HG02678 (cell line): Measurements from ENCODE around the gene GULP1.

Experiments used
- ATAC-seq: cut with Tn5 transposase; IDR thresholded peaks from one replicate; pipeline ENCODE4 v1.9.1; 2021; ENCODE audit warnings: mild to moderate bottlenecking, moderate library complexity; ENCODE audit not compliant: unreplicated experiment

The GULP1 gene

DNA sequence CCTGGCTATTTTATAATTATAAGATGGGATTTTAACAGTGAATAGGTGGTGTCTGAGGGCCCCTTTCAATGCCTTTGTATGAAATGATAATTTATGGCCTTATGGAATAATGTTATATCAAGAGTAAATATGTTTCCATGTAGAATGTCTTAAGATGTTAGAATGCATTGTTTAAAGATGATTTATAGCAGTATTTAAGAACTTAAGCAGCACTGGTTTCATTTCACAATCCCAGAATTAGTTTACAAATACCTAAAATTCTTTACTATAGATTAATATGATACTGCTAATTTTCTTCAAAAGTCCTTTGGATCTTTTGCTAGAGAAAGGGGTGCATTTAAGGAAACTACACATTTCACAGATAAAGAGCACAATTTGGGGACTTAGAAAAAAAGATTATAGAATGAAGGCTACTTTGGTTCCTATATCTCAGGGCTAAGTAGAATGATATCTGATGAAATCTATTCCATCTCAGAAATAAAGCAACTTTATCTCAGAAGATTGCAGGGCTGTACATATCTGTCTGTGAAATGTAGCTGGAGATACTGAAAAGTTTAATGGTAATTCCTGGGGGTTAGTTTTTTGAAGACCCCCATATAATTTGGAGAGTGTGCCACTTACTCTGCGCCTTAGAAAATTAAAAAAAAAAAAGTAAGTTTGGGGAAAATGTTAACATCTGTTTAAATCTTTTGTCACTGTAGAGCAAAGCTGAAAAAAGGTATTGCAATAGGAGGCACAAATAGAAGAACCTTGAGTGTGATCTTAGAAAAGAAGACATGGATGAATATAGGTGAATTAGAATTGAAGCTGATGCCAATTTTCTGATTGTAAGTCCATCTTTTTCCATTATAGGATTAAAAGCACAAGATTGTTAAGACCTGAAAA is 123.4 kb downstream of the GULP1 start:
- ATAC-seq: no peak

DNA sequence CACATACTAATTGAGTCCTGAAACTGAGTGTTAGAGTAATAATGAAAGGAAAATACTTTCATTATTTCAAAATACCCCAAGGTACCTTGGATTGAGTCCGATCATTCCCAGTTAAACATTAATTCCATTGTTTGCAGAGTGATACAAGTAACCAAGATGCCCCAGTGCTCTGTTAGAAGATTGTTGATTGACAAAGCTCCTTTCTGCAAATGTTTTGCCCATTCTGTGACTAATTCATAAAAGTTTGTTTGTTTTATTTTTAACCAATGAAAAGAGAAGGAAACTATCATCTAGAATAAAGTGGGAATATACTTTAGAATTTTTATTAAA is 124.0 kb downstream of the GULP1 start:
- no peak for ATAC-seq

DNA sequence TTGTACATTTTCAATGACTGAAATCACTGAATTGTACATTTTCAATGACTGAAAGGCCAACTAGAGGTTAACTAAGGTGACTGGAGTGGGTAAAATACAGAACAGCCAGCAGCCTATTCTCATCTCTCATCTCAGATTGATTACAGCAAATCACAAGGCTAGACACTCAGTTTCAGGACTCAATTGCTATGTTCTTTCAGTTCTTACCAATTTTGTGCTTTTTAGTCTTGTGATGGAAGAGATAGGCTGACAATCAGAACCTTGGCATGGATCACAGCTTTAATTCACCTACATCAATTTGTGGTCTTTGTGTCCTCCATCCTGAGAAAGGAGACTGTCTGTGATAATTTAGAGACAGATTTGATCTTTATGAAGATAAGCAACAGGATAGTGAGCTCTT is 124.7 kb downstream of the GULP1 start:
- ATAC-seq: no peak

DNA sequence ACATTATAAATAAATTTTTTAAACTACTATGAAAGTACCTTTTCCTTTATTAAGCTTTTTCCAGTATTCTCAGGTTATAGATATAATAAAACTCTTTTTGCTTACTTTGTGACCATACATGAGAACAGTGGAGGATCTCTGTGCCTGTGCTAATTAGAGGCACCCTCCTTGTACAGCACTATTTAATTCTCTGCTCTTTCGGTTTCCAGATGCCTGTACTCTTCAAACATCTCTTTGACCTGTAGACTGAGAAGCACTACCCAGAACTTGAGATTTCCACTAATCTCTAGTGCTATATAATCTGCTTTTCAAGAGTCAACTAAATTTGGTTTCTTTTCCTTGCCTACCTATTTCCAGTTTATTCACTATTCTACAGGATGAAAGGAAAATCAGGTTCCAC is 131.1 kb downstream of the GULP1 start:
- ATAC-seq: no peak

DNA sequence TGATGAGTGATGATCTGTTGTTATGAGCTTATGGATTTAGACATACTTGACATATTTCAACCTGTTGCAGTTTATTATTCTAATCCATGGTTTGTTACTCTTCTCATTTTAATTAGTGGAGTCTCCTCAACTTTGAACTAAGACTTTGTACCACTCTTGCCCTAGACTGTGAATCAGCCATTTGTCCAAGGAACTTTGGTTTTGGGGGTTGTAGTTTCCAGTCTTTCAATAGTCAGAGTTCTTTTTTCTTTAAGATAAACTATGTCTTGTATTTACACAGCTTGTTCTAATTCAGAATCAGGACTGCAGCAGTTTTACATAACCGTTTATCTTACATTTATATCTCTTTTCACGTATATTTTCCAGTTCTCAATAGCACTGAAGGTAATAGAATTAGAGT is 133.6 kb downstream of the GULP1 start:
- ATAC-seq: no peak

DNA sequence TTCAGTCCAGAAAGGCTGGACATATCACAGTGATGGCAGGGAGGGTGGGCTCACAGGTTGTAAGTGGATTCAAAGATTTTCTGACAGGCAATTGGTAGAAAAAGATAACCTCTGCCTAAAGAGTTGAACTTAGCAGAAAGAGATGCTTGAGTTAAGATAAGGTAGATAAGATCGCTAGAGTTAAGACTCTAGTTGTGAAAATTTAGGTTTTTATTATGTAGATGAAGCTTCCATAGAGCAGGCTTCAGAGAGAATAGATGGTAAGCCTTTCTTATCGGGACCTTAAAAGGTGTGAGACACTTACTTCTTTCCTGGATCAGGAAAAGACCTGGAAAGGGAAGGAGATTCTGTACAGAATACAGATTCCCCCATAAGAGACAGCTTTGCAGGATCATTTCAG is 134.4 kb downstream of the GULP1 start:
- ATAC-seq: no peak

DNA sequence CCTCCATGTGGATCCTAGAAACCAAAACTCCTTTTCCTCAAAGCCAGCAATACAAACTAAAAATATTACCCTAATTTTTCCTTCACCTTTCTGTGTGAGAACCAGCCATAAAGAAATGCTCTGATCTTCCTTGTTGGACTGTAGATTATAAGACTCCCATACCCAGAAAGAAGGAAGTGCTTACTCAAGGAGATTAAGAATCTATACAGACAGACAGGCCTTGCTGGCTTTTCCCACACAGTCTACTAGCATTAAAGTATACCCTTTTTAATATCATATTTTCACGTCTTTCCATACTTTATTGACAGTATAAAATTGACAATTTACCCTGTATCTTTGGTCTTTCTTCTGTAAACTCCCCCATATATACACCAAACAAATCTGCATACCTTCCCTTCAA is 139.0 kb downstream of the GULP1 start:
- ATAC-seq: no peak

DNA sequence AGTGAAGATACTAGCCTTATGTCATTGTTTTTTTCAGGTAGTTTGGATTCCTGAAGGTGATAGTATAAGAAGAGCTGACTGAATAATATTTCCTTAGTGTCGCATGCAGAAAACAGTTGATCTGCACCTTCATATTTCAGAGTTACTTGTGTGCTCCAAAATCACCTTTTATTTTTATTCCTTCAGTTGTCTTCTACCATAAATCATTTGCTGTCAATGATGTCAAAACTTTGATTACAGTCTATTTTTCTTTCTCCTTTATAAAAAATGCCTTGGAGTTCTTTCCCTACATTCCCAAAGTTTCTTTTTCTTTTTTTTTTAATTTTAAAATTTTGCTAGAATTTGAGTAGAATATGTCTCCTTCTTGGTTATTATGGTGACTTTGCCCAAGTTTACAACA is 142.3 kb downstream of the GULP1 start:
- no peak for ATAC-seq

DNA sequence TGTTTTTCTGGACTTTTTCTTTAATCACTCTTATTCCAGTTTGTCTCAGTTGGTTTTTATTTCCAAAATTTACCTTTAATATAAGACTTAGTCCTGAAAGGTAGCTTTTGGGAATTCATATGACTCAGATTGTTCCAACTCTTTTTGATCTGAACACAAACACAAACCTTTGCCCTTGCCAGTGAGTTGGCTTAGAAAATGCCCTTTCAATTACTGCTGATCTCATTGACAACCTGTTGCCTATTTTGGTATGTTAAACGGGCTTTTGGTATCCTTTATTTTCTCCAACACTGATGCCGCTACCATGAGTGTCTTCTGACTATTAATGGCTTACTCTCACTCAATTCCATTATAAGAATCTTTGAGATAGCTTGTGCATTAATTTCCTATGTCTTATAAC is 143.4 kb downstream of the GULP1 start:
- ATAC-seq: no peak

DNA sequence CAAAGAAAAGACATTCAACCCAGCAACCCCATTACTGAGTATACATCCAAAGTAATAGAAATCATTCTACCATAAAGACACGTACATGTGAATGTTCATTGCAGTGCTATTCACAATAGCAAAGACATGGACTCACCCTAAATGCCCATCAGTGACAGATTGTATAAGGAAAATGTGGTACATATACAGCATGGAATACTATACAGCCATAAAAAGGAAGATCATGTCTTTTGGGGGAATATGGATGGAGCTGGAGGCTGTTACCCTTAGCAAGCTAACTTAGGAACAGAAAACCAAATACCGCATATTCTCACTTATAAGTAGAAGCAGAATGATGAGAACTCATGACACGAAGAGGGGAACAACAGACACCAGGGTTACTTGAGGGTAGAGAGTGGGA is 145.9 kb downstream of the GULP1 start:
- no peak for ATAC-seq

DNA sequence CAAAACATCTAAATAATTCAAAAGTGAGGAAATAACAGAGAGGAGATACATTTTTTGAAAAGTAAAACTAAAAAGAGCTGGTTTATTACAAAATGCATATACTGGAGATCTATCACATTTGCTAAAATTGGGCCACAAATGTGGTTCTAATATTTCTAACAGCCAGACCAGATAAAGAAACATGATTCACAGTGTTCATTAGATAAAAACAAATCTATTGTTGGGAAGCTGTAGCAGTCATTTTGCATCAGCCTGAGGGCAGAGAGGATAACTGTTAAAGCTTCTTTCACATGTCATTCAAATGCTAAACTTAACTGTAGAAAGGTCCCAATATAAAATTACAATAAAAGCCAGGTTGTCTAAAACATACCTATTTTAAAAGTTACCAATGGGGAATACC is 148.3 kb downstream of the GULP1 start:
- ATAC-seq: no peak

DNA sequence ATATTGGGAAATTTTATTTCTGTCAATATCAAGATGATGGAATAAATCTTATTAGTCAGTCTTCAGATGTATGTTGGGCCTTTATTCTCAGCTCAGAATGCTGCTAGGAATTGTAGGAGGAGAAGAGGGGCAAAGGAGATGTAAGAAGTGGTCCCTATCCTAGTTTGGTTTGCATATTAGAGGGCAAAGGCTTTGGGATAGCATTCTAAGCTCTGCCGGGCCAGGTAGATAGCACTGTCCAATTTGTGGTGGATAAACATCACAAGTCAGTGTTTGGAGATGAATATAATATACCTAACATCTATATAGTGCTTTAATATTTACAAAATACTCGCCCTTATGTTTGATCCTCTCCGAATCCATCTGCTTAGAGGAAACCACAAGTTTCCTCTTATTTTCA is 149.2 kb downstream of the GULP1 start:
- no peak for ATAC-seq

DNA sequence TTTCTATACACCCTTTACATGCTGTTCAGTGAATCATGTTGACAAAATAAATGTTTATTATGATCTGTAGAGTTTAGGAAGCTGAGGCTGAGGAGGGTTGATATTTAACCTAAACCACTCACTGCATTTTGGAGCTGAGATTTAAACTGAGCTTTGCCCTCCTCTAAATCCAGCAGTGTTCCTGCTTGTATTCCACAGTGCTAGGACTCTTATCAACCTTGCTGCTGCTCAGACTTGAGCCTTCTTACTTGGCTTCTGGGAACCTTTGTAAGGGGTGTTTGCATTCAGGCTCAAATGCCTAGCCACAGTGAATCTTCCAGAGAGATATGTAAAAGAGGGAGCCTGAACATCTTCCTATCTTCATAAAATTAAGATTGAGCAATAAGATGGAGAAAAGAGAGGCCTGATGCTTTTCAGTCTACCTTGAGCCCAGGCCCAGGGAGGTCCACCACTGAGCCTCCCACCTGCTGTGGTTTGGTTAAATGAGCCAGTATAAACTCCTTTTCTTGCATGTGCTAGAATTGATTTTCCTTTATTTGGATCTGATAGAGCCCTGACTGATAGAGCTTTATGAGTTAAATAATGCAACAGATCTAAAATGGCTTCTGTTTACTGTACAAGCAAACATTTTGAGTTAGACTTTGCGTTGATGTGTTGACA is 149.7 kb downstream of the GULP1 start:
- ATAC-seq: no peak

DNA sequence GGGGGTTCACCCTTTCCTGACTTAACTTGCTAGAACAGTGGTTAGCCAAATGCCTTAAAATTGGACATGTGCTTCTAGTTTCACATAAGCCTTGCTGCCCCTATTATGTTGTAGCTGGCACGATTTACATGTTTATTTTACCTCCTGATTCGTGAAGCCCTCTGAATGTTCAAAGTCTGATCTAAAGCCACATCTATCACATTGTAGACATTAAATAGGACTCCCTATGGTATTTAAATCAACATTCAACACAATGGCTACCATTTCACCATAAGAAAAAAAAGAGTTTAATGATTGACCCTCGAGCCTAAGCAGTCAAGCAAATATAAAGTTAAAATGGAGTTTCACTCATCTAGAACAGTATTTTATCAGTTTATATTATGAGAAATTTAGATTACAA is 151.5 kb downstream of the GULP1 start:
- ATAC-seq: no peak

DNA sequence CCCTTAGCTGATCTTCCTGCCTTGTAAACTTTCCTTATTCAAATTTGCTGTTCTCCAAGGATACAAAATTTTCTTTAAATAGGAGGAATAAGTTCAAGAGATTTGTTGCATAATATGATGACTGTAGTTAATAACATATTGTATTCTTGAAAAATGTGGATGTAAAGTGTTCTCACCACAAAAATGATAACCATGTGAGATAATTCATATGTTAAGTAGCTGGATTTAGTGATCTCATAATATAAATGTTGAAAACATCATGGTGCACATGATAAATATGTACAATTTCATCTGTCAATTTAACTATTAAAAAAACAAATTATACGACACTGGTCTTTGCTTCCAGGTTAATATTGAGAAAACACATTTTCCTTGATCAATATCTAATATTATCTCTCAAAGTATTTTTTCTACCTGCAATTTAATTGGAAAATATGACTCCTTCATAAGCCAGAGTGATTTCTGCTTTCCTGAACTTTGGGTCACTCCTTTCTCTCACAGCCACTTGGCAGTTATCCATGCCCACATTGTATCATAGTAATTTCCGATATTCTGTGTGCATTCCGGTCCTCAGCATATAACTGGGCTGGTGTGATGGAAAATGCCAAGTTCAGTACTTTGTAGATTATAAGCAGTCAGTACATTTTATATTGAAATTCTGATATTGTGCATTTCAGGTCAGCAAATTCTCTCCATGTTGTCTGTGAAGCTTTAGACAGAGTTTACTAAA is 152.6 kb downstream of the GULP1 start:
- ATAC-seq: no peak

DNA sequence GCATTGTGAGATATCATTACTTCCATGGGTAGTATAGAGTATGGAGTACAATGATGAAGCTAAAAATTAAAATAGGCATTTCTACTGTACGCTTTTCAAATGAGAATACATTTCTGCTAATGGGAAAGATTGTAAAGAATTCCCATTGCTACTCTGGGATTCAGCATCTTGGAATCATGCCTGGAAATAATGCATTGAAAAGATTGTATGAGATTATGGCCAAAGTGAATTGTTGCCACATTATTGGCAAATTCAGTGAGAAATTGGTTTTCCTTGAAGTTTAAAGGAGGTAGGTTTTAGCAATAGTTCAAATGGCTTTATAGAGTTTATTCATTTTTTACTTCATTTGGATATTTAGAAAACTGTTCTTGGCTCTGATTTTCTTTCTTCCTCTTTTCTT is 157.9 kb downstream of the GULP1 start:
- no peak for ATAC-seq

DNA sequence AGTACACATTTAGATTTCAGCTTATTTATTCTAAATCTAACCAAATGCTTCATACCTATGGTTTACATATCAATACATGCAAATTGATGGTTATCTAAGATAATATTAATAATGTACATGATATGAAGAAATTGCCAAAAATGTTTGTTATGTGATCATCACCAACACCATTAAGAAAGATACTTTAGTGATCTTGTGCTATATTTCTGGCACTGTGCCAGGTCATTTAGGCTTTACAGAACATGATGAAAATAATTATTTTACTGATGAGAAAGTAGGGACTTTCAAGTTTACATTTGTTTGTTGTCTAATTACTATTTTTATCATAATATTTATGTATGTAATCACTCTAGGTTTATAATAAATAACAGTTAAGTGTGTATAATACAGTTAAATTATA is 158.3 kb downstream of the GULP1 start:
- no peak for ATAC-seq

DNA sequence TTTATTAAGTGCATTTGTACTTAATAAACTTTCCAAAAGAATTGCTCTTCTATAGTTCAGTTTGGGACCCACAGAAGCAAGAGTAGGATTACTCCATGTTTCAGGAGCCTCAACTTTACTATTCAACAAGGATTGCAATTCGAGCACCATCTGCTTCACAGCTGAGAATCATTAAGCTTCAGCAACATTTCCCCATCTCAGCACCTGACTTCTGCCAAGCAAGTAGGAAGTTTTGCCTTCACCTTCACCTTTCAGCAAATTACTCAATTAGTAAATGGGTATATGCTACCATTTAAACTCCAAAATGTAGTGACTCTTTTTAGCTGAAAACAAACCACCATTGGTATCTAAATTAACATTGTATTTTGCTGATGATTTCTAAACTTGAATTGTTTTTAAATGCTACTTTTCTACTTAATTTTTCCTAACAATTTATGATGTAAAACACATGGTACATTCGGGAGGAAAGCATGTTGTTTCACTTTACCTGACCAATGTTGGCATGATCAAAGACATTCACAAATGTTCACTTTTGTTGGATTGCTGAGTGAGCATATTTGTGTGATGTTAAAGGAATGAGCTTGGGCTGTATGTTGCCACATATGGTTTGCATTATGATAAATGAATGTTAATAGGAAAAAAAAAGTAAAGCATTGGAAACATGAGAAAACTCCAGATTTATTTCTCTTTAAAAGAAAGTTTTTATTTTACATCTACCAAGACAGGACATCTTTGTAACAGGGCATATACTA is 159.2 kb downstream of the GULP1 start:
- ATAC-seq: no peak

DNA sequence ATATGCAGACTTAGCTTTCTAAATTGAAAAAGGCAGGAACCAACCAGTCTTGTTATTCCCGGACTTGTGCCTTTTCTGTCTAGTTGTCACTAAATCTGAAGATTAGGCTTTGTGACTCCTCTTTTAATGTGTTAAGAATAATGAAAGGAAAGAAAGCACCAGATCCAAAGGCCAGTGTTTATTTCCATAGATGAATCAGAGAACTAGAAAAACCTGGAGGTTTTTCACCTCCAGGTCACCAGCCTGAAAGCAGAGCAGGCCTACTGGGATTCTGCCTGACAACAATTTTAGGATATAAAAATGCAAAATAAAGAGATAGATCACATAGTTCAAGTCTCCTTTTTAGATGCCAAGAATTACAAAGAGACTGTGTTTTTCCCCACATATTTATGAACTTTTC is 160.4 kb downstream of the GULP1 start:
- no peak for ATAC-seq

DNA sequence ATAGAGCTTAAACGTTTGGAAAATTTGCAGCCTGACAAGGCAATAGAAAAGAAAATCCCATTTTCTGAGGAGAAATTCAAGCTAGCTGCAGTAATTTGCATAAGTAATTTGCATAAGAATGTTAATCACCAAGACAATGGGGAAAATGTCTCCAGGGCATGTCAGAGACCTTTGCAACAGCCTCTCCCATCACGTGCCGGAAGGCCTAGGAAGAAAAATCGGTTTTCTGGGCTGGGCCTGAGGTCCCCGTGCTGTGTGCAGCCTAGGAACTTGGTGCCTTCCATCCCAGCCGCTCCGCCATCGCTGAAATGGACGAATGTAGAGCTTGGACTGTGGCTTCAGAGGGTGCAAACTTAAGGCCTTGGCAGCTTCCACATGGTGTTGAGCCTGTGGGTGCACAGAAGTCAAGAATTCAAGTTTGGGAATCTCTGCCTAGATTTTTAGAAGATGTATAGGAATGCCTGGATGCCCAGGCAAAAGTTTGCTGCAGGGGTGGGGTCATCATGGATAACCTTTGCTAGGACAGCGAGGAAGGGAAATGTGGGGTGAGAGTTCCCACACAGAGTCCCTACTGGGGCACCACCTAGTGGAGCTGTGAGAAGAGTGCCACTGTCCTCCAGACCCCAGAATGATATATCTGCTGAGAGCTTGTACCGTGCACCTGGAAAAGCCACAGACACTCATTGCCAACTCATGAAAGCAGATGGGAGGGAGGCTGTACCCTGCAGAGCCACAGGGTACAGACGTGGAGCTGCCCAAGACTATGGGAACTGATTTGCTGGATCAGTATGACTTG is 164.6 kb downstream of the GULP1 start:
- ATAC-seq: no peak

DNA sequence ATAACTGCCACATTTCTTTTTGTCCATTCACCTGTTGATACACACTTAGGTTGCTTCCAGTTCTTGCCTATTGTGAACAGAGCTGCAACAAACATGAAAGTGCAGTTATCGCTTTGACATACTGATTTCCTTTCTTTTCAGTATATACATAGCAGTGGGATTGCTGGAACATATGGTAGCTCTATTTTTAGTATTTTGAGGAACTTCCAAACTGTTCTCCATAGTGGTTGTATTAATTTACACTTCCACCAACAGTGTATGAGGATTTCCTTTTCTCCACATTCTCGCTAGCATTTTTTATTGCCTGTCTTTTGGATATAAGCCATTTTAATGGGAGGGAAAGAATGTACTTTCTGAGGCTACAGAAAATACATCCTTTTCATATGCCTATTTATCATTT is 167.4 kb downstream of the GULP1 start:
- ATAC-seq: no peak
